Renal cortical epithelial cell (primary cell): ENCODE data around the gene HOOK2. TPM values are rescaled to one million over a fixed set of nuclear protein-coding genes. Genes with fewer than 3 reads are reported as not detected.
"Not testable (repeated sequence)": the region's sequence is repeated elsewhere in the genome, so short reads cannot be mapped to it uniquely, and the experiment has no call there.

Experiments used
- DNase-seq: peaks from one replicate; pipeline ENCODE4 v3.0.0-alpha.2; 2011; ENCODE audit warnings: low read depth
- total RNA-seq: library from RNA; depleted of rRNA; stranded (reverse); fragments of >200 nt; gene quantifications from 2 replicates; pipeline ENCODE4 v1.2.3, GENCODE V29; 2014

The HOOK2 gene
- total RNA-seq, 1 donor from 2014 or later = 30.8 TPM

- DNase-seq = no peak
Measured at GRCh38 chr19:12752056-12752781, 23.1 kb downstream of the HOOK2 start.

GRCh38 chr19:12751635-12752034, 23.7 kb downstream of the HOOK2 start, which contains the start of gene BEST2:
BEST2 (plus strand) TSS chr19:12751791; CDS start chr19:12752593, 802 bp downstream.
- no peak for DNase-seq

- no peak for DNase-seq
Measured at GRCh38 chr19:12750851-12751250, 24.5 kb downstream of the HOOK2 start.

GRCh38 chr19:12749938-12750521, 25.3 kb downstream of the HOOK2 start:
- no peak for DNase-seq

- no peak for DNase-seq
Measured at GRCh38 chr19:12748489-12748888, 26.9 kb downstream of the HOOK2 start.

GRCh38 chr19:12745166-12745897, 30.0 kb downstream of the HOOK2 start:
- no peak for DNase-seq

- DNase-seq = no peak
Measured at GRCh38 chr19:12737835-12738351, 37.5 kb downstream of the HOOK2 start.

- peak; percentile 100 for DNase-seq
Measured at GRCh38 chr19:12736995-12737834, 38.1 kb downstream of the HOOK2 start, which contains the start of gene GET3. GET3 (plus strand) TSS chr19:12737497; CDS start chr19:12737506, 9 bp downstream.

- DNase-seq = peak; percentile 45
Measured at GRCh38 chr19:12733369-12734214, 41.8 kb downstream of the HOOK2 start.

GRCh38 chr19:12731337-12731736, 44.0 kb downstream of the HOOK2 start:
- DNase-seq = no peak

- DNase-seq = no peak
Measured at GRCh38 chr19:12730064-12730463, 45.3 kb downstream of the HOOK2 start.

- DNase-seq = no peak
Measured at GRCh38 chr19:12727745-12728433, 47.5 kb downstream of the HOOK2 start.

GRCh38 chr19:12726988-12727316, 48.4 kb downstream of the HOOK2 start:
- DNase-seq = no peak

GRCh38 chr19:12725612-12726011, 49.7 kb downstream of the HOOK2 start:
- not testable (repeated sequence) for DNase-seq

GRCh38 chr19:12723641-12724426, 51.5 kb downstream of the HOOK2 start, which contains the start of gene TNPO2:
TNPO2 (minus strand) TSS chr19:12723932; CDS start chr19:12720977, 2,955 bp downstream.
- peak; percentile 42 for DNase-seq

- DNase-seq = peak; percentile 7
Measured at GRCh38 chr19:12723381-12723640, 52.0 kb downstream of the HOOK2 start.

- peak; percentile 97 for DNase-seq
Measured at GRCh38 chr19:12722566-12723380, 52.6 kb downstream of the HOOK2 start.
